SH-SY5Y (cell line): ENCODE results near the gene KRT86.

ENCODE experiments used
- GATA2 ChIP-seq: IDR thresholded peaks from 2 replicates; pipeline ENCODE4 v1.6.1; 2011; ENCODE audit warnings: mild to moderate bottlenecking, low read depth, low read length
- GATA3 ChIP-seq: IDR thresholded peaks from 2 replicates; pipeline ENCODE4 v1.6.1; 2011; ENCODE audit warnings: low read depth, mild to moderate bottlenecking, low read length, moderate library complexity

GRCh38 chr12:52347551-52348510 lies 73.4 kb downstream of the KRT86 start:
- no peak for TF ChIP-seq GATA2
- TF ChIP-seq GATA3: no peak
